GM12891 (cell line): ENCODE measurements around the gene MEAF6.

Experiments used
- PAX5 ChIP-seq: IDR thresholded peaks from 2 replicates; pipeline ENCODE4 v1.6.1; 2011; ENCODE audit warnings: low read length, moderate library complexity, mild to moderate bottlenecking; ENCODE audit not compliant: insufficient read depth, severe bottlenecking
- POLR2A ChIP-seq: IDR thresholded peaks from 2 replicates; pipeline ENCODE4 v1.6.1; 2011; ENCODE audit warnings: low read depth, low read length, control low read depth
- POLR2AphosphoS5 ChIP-seq: IDR thresholded peaks from 2 replicates; pipeline ENCODE4 v1.6.1; 2011; ENCODE audit warnings: low read depth, low read length, control low read depth
- SPI1 ChIP-seq: IDR thresholded peaks from 2 replicates; pipeline ENCODE4 v1.6.1; 2011; ENCODE audit warnings: low read depth, low read length, control low read depth
- TAF1 ChIP-seq: IDR thresholded peaks from 2 replicates; pipeline ENCODE4 v1.6.1; 2011; ENCODE audit warnings: low read depth, low read length, control low read depth

GRCh38 chr1:37475380-37476086, 39.0 kb downstream of the MEAF6 start:
- no peak for TF ChIP-seq POLR2A
- TF ChIP-seq POLR2AphosphoS5 = no peak
- no peak for TF ChIP-seq TAF1
- no peak for TF ChIP-seq SPI1
- no peak for TF ChIP-seq PAX5
